H7 (cell line): ENCODE data around the gene DNAJB6. TPM values are rescaled to one million over a fixed set of nuclear protein-coding genes. Genes with fewer than 3 reads are reported as not detected.

ENCODE experiments used
- DNase-seq: peaks from one replicate; pipeline ENCODE4 v3.0.0; 2012
- H3K27me3 ChIP-seq: 2 replicates; pipeline ENCODE4 v1.6.0; 2011; ENCODE audit warnings: mild to moderate bottlenecking, low read length; ENCODE audit not compliant: control insufficient read depth, insufficient read depth
- H3K36me3 ChIP-seq: replicated peaks from 2 replicates; pipeline ENCODE4 v1.5.1; 2011; ENCODE audit warnings: low read length; ENCODE audit not compliant: control insufficient read depth, insufficient read depth
- H3K4me3 ChIP-seq: 2 replicates; pipeline ENCODE4 v1.5.1; 2011; ENCODE audit warnings: low read depth, mild to moderate bottlenecking, control low read depth, low read length, moderate library complexity; ENCODE audit not compliant: insufficient read depth
- total RNA-seq: library from RNA; depleted of rRNA; stranded (reverse); fragments of >200 nt; shearing (Covaris generic); gene quantifications from 2 replicates; pipeline ENCODE4 v1.2.3, GENCODE V29; 2014

DNAJB6 gene
- total RNA-seq, 1 experiment from 2014 or later: 206 TPM

- DNase-seq: no peak
- Histone ChIP-seq H3K4me3 (no peak overlapping the region), H3K36me3 (no peaks in the 10 kb centered on the region; the same call in 1 of the 2 replicates), H3K27me3 (no peaks in the 10 kb centered on the region)
These were observed 89.9 kb downstream of the DNAJB6 start for GRCh38 chr7:157426463-157427301.

GRCh38 chr7:157427811-157428553 lies 91.2 kb downstream of the DNAJB6 start:
- Histone ChIP-seq H3K36me3 (no peaks in the 10 kb centered on the region; the same call in 1 of the 2 replicates), H3K4me3 (no peak overlapping the region), H3K27me3 (no peaks in the 10 kb centered on the region)
- no peak for DNase-seq

- H3K4me3 ChIP-seq: no peak overlapping the region
- DNase-seq: no peak
These were observed 91.7 kb downstream of the DNAJB6 start for GRCh38 chr7:157428554-157428945.

GRCh38 chr7:157429001-157429679 lies 92.3 kb downstream of the DNAJB6 start:
- Histone ChIP-seq H3K4me3 (no peak overlapping the region), H3K36me3 (no peaks in the 10 kb centered on the region; the same call in 1 of the 2 replicates), H3K27me3 (no peaks in the 10 kb centered on the region)
- DNase-seq: no peak

More at GRCh38 chr7:157428554-157428945, 91.7 kb downstream of the DNAJB6 start:
- Histone ChIP-seq H3K36me3 (no peaks in the 10 kb centered on the region; the same call in 1 of the 2 replicates), H3K27me3 (no peaks in the 10 kb centered on the region)

- DNase-seq: no peak
- H3K36me3 ChIP-seq: no peaks in the 10 kb centered on the region; the same call in 1 of the 2 replicates
These were observed 92.9 kb downstream of the DNAJB6 start for GRCh38 chr7:157429680-157430224.

GRCh38 chr7:157430721-157431120 lies 93.9 kb downstream of the DNAJB6 start:
- no peak overlapping the region for H3K4me3 ChIP-seq
- no peak for DNase-seq
- no peaks in the 10 kb centered on the region for H3K27me3 ChIP-seq
- H3K36me3 ChIP-seq: no peaks in the 10 kb centered on the region; the same call in 1 of the 2 replicates

More at GRCh38 chr7:157429680-157430224, 92.9 kb downstream of the DNAJB6 start:
- no peaks in the 10 kb centered on the region for H3K27me3 ChIP-seq
- no peak overlapping the region for H3K4me3 ChIP-seq

- Histone ChIP-seq H3K36me3 (no peaks in the 10 kb centered on the region; the same call in 1 of the 2 replicates), H3K27me3 (no peaks in the 10 kb centered on the region), H3K4me3 (no peak overlapping the region)
- DNase-seq: no peak
These were observed 94.6 kb downstream of the DNAJB6 start for GRCh38 chr7:157431173-157431950.

- no peak for DNase-seq
- H3K36me3 ChIP-seq: no peaks in the 10 kb centered on the region; the same call in 1 of the 2 replicates
- no peaks in the 10 kb centered on the region for H3K27me3 ChIP-seq
- H3K4me3 ChIP-seq: no peak overlapping the region
These were observed 95.2 kb downstream of the DNAJB6 start for GRCh38 chr7:157431951-157432540.

- no peak overlapping the region for H3K4me3 ChIP-seq
- peak; percentile 95 for DNase-seq
These were observed 95.7 kb downstream of the DNAJB6 start for GRCh38 chr7:157432541-157432956.

GRCh38 chr7:157432957-157433576 lies 96.3 kb downstream of the DNAJB6 start:
- H3K27me3 ChIP-seq: no peaks in the 10 kb centered on the region
- no peak overlapping the region for H3K4me3 ChIP-seq
- peak; percentile 83 for DNase-seq
- no peaks in the 10 kb centered on the region; the same call in 1 of the 2 replicates for H3K36me3 ChIP-seq

More at GRCh38 chr7:157432541-157432956, 95.7 kb downstream of the DNAJB6 start:
- no peaks in the 10 kb centered on the region; the same call in 1 of the 2 replicates for H3K36me3 ChIP-seq
- no peaks in the 10 kb centered on the region for H3K27me3 ChIP-seq

- Histone ChIP-seq H3K36me3 (no peaks in the 10 kb centered on the region; the same call in 1 of the 2 replicates), H3K27me3 (no peaks in the 10 kb centered on the region), H3K4me3 (no peak overlapping the region)
- DNase-seq: no peak
These were observed 96.8 kb downstream of the DNAJB6 start for GRCh38 chr7:157433628-157434027.

- Histone ChIP-seq H3K27me3 (no peaks in the 10 kb centered on the region), H3K4me3 (no peak overlapping the region), H3K36me3 (no peaks in the 10 kb centered on the region; the same call in 1 of the 2 replicates)
- no peak for DNase-seq
These were observed 97.4 kb downstream of the DNAJB6 start for GRCh38 chr7:157434231-157434630.

- DNase-seq: no peak
These were observed 97.9 kb downstream of the DNAJB6 start for GRCh38 chr7:157434701-157435100.

More at GRCh38 chr7:157434701-157435100, 97.9 kb downstream of the DNAJB6 start:
- Histone ChIP-seq H3K36me3 (no peaks in the 10 kb centered on the region; the same call in 1 of the 2 replicates), H3K4me3 (no peak overlapping the region), H3K27me3 (no peaks in the 10 kb centered on the region)
